ENCODE results near the gene WNT5A. TPM values are rescaled to one million over a fixed set of nuclear protein-coding genes. Genes with fewer than 3 reads are reported as not detected.
A peak's percentile ranks its signal among the peaks of the same experiment; 100 is the strongest.

The WNT5A gene
- polyA plus RNA-seq, 1 donor = 10.6 TPM

DNA sequence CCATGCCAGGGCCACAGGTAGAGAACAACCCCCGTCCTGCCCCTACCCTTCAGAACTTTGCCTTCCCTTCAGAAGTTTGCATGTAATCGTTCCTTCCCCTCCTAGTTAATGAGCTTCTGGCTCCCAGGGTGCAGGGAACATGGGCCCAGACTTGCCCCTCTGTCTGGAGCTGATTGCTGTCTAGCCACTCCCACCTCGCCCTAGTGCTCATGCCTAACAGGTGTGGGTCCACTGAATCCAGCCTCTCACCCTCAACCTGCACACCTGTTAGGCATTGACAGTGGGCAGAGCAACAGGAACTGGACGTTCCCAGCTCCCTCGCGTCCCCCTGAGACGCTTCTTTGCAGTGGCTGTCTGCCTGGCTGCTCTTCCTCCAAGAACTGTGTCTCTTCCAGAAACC, 40.3 kb downstream of the WNT5A start:
- no peak for DNase-seq (ENCODE audit: low read depth)

DNA sequence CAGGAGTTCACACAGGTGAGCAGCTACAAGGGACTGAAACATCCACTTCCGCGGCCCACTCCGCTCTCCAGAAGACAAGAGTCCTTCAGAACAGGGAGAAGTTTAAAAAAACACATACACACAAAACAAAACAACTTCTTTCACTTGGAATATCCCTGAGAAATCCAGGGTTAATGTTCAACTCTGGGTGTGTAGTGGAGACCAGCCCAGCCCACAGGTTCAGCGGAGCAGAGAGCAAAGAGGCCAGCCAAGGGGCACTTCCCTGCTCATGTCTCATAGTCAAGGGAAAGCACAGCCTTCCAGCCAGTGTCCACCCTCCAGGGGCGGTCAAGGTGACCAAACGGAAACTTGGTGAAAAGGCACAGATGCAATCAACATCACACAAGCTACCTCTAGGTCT, 41.6 kb downstream of the WNT5A start:
- DNase-seq (ENCODE audit: low read depth) = no peak

GRCh38 chr3:55443346-55443745, 43.8 kb downstream of the WNT5A start:
- DNase-seq (ENCODE audit: low read depth) = no peak

GRCh38 chr3:55442861-55443260, 44.2 kb downstream of the WNT5A start:
- no peak for DNase-seq (ENCODE audit: low read depth)

GRCh38 chr3:55441499-55441898, 45.6 kb downstream of the WNT5A start:
- no peak for DNase-seq (ENCODE audit: low read depth)

- DNase-seq (ENCODE audit: low read depth) = no peak
Measured at GRCh38 chr3:55440104-55440708, 46.9 kb downstream of the WNT5A start.

- DNase-seq (ENCODE audit: low read depth) = no peak
Measured at GRCh38 chr3:55439657-55440056, 47.4 kb downstream of the WNT5A start.

DNA sequence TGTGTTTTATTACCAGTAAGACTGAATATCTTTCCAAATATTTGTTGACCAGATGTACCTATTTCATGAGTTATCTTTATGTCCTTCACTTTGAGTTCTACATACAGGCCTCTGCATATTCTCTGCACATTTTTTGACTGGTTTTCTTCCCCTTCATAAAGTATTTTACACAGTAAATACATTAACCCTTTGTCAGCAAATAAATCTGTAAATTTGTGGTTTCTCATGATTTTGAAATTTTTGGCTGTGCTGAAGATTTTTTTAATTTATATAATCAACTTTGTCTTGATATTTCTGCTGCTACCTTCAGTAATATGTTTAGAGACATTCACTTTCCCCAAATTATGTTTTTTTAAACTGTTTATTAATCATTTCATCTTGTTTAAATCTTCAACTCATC, 50.5 kb downstream of the WNT5A start:
- no peak for DNase-seq (ENCODE audit: low read depth)

DNA sequence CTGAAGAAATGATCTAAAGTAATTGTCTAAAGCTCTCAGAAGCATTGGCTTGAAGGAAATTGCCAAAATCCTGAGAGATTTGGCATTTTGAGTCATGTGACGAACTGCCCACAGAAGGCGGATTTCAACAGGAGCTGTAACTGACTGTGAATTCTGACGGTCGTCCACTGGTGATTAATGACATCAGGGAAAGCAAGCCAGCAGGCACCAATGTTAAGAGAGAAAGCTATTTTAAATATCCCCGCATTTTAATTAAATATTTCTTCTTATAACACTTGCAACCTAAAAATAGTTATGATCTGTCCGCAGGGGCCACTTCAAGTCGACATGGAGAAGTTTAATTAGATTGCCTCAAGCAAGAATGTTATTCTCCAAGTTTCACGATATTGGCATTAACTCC, 51.6 kb downstream of the WNT5A start:
- no peak for DNase-seq (ENCODE audit: low read depth)

GRCh38 chr3:55434789-55435188, 52.3 kb downstream of the WNT5A start:
- DNase-seq (ENCODE audit: low read depth) = no peak

GRCh38 chr3:55431041-55431440, 56.1 kb downstream of the WNT5A start:
- no peak for DNase-seq (ENCODE audit: low read depth)

GRCh38 chr3:55427739-55428138, 59.4 kb downstream of the WNT5A start:
- no peak for DNase-seq (ENCODE audit: low read depth)

- no peak for DNase-seq (ENCODE audit: low read depth)
Measured at GRCh38 chr3:55426486-55426885, 60.6 kb downstream of the WNT5A start.

DNA sequence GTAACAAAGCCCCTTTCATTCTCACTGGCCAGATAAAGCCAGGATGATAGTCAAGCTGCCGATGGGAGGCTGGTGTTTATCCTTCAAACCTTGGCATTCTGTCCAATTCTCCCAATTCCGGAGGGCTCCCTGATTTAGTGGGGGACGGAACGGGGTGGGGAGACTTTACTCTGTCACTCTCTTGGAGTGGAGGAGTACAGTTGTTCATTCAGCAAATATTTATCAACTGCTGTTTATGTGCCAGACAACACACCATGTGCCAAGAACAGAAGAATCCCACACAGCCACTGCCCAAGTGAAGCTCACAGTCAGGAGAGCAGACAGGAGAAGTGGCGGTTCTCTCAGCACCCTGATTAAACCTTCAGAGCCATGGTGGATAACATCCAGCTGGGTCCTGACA, 63.3 kb downstream of the WNT5A start:
- DNase-seq (ENCODE audit: low read depth) = no peak

DNA sequence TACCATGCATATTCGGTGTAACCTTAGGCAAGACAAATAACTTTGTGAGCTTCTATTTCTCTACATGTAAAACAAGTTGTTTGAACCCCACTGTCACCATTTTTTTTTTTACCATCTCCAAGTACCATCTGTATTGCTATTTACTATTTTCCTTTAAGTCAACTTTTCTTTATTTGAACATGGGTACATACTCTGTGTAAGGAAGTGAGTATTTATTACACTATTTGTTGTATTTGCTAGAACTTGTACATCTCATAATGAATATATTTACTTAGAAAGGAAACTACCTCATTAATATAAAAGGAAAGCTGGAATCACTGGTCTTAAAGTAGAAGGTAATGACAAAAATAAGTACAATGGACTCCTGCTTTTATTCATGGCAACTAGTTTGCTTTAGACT, 69.9 kb downstream of the WNT5A start:
- DNase-seq (ENCODE audit: low read depth) = no peak

DNA sequence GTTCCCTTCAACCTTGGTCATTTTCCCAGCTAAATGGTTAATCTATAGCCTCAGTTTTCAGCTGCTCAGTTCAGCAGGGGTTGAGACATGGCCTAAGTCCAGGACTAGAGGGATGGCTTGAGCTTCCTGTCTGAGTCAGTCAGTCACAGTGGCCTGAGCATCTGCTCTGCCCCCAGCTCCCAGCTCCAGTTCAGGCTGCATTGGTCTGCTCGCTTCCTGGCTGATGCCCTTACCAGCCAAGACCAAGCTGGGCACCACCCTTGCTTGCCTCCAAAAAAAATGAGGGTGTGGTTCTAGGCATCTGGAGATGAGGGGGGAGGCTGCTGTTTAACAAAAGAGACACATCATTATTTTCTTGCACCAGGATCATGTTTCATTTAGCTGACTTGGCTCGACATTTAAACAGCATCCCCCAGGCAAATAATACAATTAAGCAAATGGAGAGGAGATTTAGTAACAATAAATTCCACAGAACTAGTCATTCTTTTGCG, 70.7 kb downstream of the WNT5A start:
- peak; percentile 17 for DNase-seq (ENCODE audit: low read depth)
